Suprapubic skin (tissue), 4 donors: Measurements from ENCODE around the gene ADH6. TPM values are rescaled to one million over a fixed set of nuclear protein-coding genes. Genes with fewer than 3 reads are reported as not detected.
"Not testable (repeated sequence)": the region's sequence is repeated elsewhere in the genome, so short reads cannot be mapped to it uniquely, and the experiment has no call there.

Experiments used
- DNase-seq, 2 donors: peaks; one replicate each; pipeline ENCODE4 v3.0.0-alpha.2; 2019; ENCODE audit warnings: low spot score in 2 of 2
- H3K27ac ChIP-seq: fragments of 200-600 bp; sonication (generic); one replicate; pipeline ENCODE4 v1.5.1; 2019
- H3K27me3 ChIP-seq: fragments of 200-600 bp; sonication (generic); one replicate; pipeline ENCODE4 v1.5.1; 2019
- H3K36me3 ChIP-seq: fragments of 200-600 bp; sonication (generic); one replicate; pipeline ENCODE4 v1.5.1; 2019
- H3K4me1 ChIP-seq: fragments of 200-600 bp; sonication (generic); one replicate; pipeline ENCODE4 v1.5.1; 2019
- H3K4me3 ChIP-seq: fragments of 200-600 bp; sonication (generic); one replicate; pipeline ENCODE4 v1.5.1; 2019; ENCODE audit warnings: mild to moderate bottlenecking
- H3K9me3 ChIP-seq: fragments of 200-600 bp; sonication (generic); one replicate; pipeline ENCODE4 v1.5.1; 2019
- EP300 ChIP-seq: sonication (generic); formaldehyde crosslinking; IDR thresholded peaks from one replicate; pipeline ENCODE4 v1.6.1; 2017; ENCODE audit warnings: antibody characterized with exemption
- POLR2A ChIP-seq, 2 donors: fragments of 450-650 bp; IDR thresholded peaks; one replicate each; pipeline ENCODE4 v1.6.1; 2017; ENCODE audit warnings: antibody characterized with exemption in 2 of 2, mild to moderate bottlenecking in 2 of 2, moderate library complexity in 2 of 2
- POLR2AphosphoS5 ChIP-seq, 3 donors: sonication (generic); formaldehyde crosslinking; IDR thresholded peaks; one replicate each; pipeline ENCODE4 v1.6.1; 2017; ENCODE audit warnings: antibody characterized with exemption in 3 of 3
- WGBS: methylation state at CpG from one replicate; pipeline ENCODE4 v1.1.5; 2018; 5-methylcytosine and 5-hydroxymethylcytosine counted together
- total RNA-seq, 4 donors: library from RNA; depleted of rRNA; stranded (reverse); fragments of >200 nt; gene quantifications; one replicate each; pipeline ENCODE4 v1.1.0, GENCODE V29; 2016
- TF ChIP-seq, protein P1 (sequence below), 2 donors: fragments of 200-600 bp in 1 of 2; fragments of 450-650 bp in 1 of 2; sonication (generic) in 1 of 2; IDR thresholded peaks; one replicate each; pipeline ENCODE4 v1.5.1; 2016 to 2019; ENCODE audit warnings: antibody characterized with exemption in 2 of 2, mild to moderate bottlenecking in 1 of 2, moderate library complexity in 1 of 2

The ADH6 gene
- total RNA-seq, 4 donors from 2014 or later: 2.5 to 18.8 (median 12.1) TPM

DNA sequence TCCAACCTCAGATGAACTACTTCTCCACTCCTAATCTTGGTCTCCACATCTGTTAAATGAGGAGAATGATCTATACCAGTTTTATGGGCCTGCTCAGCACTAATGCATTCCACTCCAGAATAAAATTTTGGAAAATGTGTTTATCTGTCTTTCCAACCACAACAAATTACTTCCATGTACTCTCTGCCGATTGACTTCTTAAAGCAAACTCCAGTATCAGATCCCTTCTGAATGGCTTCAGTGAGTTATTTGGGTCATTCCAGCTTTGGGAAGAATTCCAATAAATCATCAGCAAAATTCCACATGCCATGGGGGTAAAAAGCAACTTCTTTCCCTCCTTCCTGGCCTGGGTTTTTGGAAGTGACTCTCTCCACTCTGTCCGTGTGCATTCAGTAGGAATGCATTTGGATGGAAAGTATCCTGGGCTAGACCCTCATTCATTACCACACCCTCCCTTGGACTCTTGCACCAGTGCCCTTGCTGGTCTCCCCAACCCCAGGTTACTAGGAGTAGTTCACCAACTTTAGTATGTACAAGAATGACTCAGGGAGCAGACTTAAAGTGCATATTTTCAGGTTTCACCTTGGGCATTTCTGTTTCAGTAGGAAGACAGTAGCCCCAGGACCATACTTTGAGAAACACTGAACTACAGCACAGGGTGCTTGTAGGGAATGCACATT is 15.4 kb upstream of the ADH6 start:
- TF ChIP-seq POLR2A (IDR thresholded peaks at IDR 0.05) (no peak), EP300 (no peak), POLR2AphosphoS5 (IDR thresholded peaks at IDR 0.05) (no peak)
- TF ChIP-seq, protein P1, sequence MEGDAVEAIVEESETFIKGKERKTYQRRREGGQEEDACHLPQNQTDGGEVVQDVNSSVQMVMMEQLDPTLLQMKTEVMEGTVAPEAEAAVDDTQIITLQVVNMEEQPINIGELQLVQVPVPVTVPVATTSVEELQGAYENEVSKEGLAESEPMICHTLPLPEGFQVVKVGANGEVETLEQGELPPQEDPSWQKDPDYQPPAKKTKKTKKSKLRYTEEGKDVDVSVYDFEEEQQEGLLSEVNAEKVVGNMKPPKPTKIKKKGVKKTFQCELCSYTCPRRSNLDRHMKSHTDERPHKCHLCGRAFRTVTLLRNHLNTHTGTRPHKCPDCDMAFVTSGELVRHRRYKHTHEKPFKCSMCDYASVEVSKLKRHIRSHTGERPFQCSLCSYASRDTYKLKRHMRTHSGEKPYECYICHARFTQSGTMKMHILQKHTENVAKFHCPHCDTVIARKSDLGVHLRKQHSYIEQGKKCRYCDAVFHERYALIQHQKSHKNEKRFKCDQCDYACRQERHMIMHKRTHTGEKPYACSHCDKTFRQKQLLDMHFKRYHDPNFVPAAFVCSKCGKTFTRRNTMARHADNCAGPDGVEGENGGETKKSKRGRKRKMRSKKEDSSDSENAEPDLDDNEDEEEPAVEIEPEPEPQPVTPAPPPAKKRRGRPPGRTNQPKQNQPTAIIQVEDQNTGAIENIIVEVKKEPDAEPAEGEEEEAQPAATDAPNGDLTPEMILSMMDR (IDR thresholded peaks at IDR 0.05): no peak
- no peaks in the 10 kb centered on the region for H3K27me3 ChIP-seq
- H3K9me3 ChIP-seq: peaks cover 3% of the 10 kb centered on the region
- peaks cover 8% of the 10 kb centered on the region for H3K4me1 ChIP-seq
- WGBS: 59% methylated on average over 2 of the region's 2 CpGs
- DNase-seq: no peak
- no peak overlapping the region for H3K27ac ChIP-seq
- no peak overlapping the region for H3K4me3 ChIP-seq
- no peaks in the 10 kb centered on the region for H3K36me3 ChIP-seq

- H3K4me3 ChIP-seq, H3K27ac ChIP-seq, DNase-seq, H3K36me3 ChIP-seq, H3K9me3 ChIP-seq, H3K27me3 ChIP-seq, H3K4me1 ChIP-seq: not testable (repeated sequence)
- WGBS: 74% methylated on average over 2 of the region's 2 CpGs
Measured at GRCh38 chr4:99233397-99233796, 14.4 kb upstream of the ADH6 start.

DNA sequence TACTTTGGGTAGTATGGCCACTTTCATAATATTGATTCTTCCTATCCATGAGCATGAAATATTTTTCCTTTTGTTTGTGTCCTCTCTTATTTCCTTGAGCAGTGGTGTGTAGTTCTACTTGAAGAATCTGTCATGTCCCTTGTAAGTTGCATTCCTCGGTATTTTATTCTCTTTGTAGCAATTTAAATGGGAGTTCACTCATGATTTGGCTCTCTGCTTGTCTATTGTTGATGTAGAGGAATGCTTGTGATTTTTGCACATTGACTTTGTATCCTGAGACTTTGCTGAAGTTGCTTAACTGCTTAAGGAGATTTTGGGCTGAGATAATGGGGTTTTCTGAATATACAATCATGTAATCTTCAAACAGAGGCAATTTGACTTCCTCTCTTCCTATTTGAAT is 9.7 kb upstream of the ADH6 start:
- H3K9me3 ChIP-seq, H3K36me3 ChIP-seq, H3K27ac ChIP-seq, DNase-seq, H3K4me3 ChIP-seq, H3K4me1 ChIP-seq, H3K27me3 ChIP-seq: not testable (repeated sequence)
- WGBS: 74% methylated on average over 1 of the region's 1 CpG

DNA sequence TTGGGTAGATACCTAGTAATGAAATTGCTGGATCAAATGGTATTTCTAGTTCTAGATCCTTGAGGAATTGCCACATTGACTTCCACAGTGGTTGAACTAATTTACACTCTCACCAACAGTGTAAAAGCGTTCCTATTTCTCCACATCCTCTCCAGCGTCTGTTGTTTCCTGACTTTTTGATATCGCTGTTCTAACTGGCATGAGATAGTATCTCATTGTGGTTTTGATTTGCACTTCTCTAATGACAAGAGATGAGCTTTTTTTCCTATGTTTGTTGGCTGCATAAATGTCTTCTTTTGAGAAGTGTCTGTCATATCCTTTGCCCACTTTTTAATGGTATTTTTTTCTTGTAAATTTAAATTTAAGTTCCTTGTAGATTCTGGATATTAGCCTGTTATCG is 8.6 kb upstream of the ADH6 start:
- H3K27me3 ChIP-seq, H3K36me3 ChIP-seq, H3K27ac ChIP-seq, H3K4me1 ChIP-seq, DNase-seq, H3K4me3 ChIP-seq, H3K9me3 ChIP-seq: not testable (repeated sequence)
- WGBS: 86% methylated on average over 4 of the region's 4 CpGs

GRCh38 chr4:99221980-99222379 is 2.9 kb upstream of the ADH6 start:
- no peak overlapping the region for H3K27ac ChIP-seq
- WGBS: 18% methylated on average over 1 of the region's 1 CpG
- TF ChIP-seq EP300 (no peak), POLR2A (IDR thresholded peaks at IDR 0.05) (no peak), POLR2AphosphoS5 (IDR thresholded peaks at IDR 0.05) (no peak)
- TF ChIP-seq, protein P1 (IDR thresholded peaks at IDR 0.05): no peak
- no peak overlapping the region for H3K4me3 ChIP-seq
- H3K27me3 ChIP-seq: no peaks in the 10 kb centered on the region
- H3K36me3 ChIP-seq: no peaks in the 10 kb centered on the region
- no peaks in the 10 kb centered on the region for H3K9me3 ChIP-seq
- DNase-seq: no peak
- H3K4me1 ChIP-seq: no peaks in the 10 kb centered on the region

DNA sequence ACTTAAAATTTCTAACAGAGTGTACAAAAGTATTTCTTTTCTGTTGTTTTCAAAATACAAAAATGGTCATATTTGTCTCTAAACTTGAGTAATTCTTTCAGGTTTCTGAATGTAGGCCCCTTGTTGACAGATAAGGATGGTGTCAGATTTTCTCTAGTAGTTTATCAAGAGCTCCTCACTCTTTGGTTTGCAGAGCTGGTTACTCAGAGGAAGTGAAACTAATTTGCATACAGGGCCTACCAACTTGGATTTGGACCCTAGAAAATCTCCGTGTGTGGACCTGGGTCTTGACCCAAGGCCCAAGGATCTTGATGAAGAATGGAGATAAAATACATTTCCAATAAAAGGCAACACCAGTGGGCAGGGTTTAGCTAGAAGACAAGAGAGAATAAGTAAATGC is 433 bp upstream of the ADH6 start:
- no peaks in the 10 kb centered on the region for H3K9me3 ChIP-seq
- DNase-seq: no peak
- no peaks in the 10 kb centered on the region for H3K36me3 ChIP-seq
- TF ChIP-seq POLR2A (IDR thresholded peaks at IDR 0.05): no peak
- no peak for TF ChIP-seq POLR2AphosphoS5 (IDR thresholded peaks at IDR 0.05)
- TF ChIP-seq, protein P1 (IDR thresholded peaks at IDR 0.05): no peak
- TF ChIP-seq EP300: no peak
- no peaks in the 10 kb centered on the region for H3K27me3 ChIP-seq
- no peak overlapping the region for H3K4me3 ChIP-seq
- no peaks in the 10 kb centered on the region for H3K4me1 ChIP-seq
- H3K27ac ChIP-seq: no peak overlapping the region
- WGBS: 84% methylated on average over 1 of the region's 1 CpG

DNA sequence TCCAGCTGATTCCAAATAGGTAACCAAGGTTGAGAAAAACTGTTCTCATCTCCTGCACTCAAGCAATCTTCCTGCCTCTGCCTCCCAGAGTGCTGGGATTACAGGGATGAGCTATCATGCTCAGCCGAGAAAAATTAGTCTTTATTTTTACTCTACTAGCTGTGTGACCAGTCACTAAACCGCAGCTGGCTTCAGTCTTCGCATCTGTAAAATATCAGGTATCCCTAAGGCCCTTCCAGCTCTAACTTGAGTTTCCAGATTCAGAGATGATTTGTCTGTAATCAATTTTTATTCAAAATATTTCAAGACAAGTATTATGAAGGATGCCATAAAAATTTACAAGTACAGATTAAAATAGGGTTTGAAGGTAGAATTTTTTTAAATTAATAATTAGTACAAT is 3.5 kb downstream of the ADH6 start:
- TF ChIP-seq, protein P1 (IDR thresholded peaks at IDR 0.05): no peak
- TF ChIP-seq POLR2A (IDR thresholded peaks at IDR 0.05): no peak
- no peak for TF ChIP-seq EP300
- TF ChIP-seq POLR2AphosphoS5 (IDR thresholded peaks at IDR 0.05): no peak
- WGBS: 75% methylated on average over 3 of the region's 3 CpGs
- no peaks in the 10 kb centered on the region for H3K27me3 ChIP-seq

More for the DNA sequence above, 3.5 kb downstream of the ADH6 start:
- no peaks in the 10 kb centered on the region for H3K4me1 ChIP-seq
- no peak overlapping the region for H3K27ac ChIP-seq
- no peak overlapping the region for H3K4me3 ChIP-seq
- no peaks in the 10 kb centered on the region for H3K36me3 ChIP-seq
- no peaks in the 10 kb centered on the region for H3K9me3 ChIP-seq
- no peak for DNase-seq
